ENCODE data around the gene SKAP2.

DNA sequence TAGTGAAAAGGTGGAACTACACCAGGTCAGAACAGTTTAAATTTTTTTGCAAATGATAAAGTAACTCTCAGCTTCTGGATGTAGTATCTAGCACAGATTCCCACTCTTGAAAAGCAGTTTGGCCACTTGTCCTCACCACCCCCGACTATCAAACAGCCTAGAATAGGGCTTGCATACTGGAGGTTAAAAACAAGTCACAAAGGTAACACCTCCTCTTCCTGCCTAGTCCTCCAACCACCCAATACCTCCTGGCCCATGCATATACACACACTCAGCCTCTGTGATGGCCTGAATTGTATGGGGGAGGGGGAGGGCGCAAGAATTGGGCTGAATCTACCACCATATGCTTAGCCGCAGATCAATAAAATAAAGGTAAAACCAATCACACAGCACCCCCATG, 5.7 kb downstream of the SKAP2 start:
- TF ChIP-seq, protein P1, sequence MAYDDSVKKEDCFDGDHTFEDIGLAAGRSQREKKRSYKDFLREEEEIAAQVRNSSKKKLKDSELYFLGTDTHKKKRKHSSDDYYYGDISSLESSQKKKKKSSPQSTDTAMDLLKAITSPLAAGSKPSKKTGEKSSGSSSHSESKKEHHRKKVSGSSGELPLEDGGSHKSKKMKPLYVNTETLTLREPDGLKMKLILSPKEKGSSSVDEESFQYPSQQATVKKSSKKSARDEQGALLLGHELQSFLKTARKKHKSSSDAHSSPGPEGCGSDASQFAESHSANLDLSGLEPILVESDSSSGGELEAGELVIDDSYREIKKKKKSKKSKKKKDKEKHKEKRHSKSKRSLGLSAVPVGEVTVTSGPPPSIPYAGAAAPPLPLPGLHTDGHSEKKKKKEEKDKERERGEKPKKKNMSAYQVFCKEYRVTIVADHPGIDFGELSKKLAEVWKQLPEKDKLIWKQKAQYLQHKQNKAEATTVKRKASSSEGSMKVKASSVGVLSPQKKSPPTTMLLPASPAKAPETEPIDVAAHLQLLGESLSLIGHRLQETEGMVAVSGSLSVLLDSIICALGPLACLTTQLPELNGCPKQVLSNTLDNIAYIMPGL (CRISPR knock-in tag; IDR thresholded peaks at IDR 0.05; ENCODE audit: borderline replicate concordance): no peak
- TF ChIP-seq, protein P2, sequence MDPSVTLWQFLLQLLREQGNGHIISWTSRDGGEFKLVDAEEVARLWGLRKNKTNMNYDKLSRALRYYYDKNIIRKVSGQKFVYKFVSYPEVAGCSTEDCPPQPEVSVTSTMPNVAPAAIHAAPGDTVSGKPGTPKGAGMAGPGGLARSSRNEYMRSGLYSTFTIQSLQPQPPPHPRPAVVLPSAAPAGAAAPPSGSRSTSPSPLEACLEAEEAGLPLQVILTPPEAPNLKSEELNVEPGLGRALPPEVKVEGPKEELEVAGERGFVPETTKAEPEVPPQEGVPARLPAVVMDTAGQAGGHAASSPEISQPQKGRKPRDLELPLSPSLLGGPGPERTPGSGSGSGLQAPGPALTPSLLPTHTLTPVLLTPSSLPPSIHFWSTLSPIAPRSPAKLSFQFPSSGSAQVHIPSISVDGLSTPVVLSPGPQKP (IDR thresholded peaks at IDR 0.05; ENCODE audit: low read depth, low read length): no peak
- TF ChIP-seq, protein P3, sequence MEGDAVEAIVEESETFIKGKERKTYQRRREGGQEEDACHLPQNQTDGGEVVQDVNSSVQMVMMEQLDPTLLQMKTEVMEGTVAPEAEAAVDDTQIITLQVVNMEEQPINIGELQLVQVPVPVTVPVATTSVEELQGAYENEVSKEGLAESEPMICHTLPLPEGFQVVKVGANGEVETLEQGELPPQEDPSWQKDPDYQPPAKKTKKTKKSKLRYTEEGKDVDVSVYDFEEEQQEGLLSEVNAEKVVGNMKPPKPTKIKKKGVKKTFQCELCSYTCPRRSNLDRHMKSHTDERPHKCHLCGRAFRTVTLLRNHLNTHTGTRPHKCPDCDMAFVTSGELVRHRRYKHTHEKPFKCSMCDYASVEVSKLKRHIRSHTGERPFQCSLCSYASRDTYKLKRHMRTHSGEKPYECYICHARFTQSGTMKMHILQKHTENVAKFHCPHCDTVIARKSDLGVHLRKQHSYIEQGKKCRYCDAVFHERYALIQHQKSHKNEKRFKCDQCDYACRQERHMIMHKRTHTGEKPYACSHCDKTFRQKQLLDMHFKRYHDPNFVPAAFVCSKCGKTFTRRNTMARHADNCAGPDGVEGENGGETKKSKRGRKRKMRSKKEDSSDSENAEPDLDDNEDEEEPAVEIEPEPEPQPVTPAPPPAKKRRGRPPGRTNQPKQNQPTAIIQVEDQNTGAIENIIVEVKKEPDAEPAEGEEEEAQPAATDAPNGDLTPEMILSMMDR (IDR thresholded peaks at IDR 0.05): no peak
- TF ChIP-seq RCOR1 (IDR thresholded peaks at IDR 0.05; ENCODE audit: low read depth, low read length): no peak
- no peak for TF ChIP-seq NR3C1 (IDR thresholded peaks at IDR 0.05)
- TF ChIP-seq HOXB13 (CRISPR knock-in tag; IDR thresholded peaks at IDR 0.05; ENCODE audit: low read depth): no peak
- no peak for TF ChIP-seq FOSB (CRISPR knock-in tag; IDR thresholded peaks at IDR 0.05)
- TF ChIP-seq RFX5 (IDR thresholded peaks at IDR 0.05): no peak

All from A549 (cell line).